ENCODE measurements around the gene PDZD2.

- TF ChIP-seq, protein P1, sequence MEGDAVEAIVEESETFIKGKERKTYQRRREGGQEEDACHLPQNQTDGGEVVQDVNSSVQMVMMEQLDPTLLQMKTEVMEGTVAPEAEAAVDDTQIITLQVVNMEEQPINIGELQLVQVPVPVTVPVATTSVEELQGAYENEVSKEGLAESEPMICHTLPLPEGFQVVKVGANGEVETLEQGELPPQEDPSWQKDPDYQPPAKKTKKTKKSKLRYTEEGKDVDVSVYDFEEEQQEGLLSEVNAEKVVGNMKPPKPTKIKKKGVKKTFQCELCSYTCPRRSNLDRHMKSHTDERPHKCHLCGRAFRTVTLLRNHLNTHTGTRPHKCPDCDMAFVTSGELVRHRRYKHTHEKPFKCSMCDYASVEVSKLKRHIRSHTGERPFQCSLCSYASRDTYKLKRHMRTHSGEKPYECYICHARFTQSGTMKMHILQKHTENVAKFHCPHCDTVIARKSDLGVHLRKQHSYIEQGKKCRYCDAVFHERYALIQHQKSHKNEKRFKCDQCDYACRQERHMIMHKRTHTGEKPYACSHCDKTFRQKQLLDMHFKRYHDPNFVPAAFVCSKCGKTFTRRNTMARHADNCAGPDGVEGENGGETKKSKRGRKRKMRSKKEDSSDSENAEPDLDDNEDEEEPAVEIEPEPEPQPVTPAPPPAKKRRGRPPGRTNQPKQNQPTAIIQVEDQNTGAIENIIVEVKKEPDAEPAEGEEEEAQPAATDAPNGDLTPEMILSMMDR (IDR thresholded peaks at IDR 0.05) = no peak
- TF ChIP-seq POLR2A (IDR thresholded peaks at IDR 0.05) (no peak), POLR2AphosphoS5 (IDR thresholded peaks at IDR 0.05) (no peak), EP300 (IDR thresholded peaks at IDR 0.05) (no peak)
Measured at GRCh38 chr5:32027093-32027716, 388.3 kb downstream of the PDZD2 start.

All from stomach (tissue), 4 donors.